ENCODE results near the gene KHDC4.
"Not testable (repeated sequence)": the region's sequence is repeated elsewhere in the genome, so short reads cannot be mapped to it uniquely, and the experiment has no call there.

KHDC4 gene

DNA sequence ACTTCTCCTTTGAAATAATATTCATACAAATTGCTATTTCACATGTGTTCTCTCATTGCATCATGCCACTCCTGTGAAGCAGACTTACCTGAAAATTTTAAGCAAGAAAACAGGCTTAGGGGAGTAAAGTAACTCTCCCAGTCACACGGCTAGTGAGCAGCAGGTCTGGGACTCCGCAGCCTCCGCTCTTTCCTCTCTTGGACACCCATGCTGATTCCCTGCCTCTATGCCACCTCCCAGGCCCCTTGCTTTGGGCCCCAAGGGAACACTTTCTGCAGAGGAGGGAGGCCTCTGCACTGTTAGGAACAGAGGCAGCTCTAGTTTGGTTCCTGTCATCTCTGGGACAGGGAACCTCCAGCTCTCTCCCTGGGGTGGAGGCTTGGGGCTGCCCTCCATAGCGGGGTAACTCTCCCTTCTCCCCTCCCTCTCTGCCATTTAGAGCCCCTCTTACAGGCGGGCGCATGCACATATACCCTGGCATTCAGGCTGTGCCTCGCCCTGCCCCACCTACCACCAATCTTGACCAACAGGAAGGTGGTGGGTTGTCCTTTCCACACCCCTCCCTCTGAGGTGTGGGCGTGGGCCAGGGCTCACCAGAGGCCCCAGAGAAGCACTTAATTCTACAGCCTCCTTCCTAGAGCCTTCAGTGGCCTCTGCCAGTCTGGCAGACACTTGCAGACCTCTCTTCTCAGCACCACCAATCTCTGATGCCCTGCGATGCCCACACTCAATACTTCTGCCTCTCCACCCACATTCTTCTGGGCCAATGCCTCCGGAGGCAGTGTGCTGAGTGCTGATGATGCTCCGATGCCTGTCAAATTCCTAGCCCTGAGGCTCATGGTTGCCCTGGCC, 7.0 kb upstream of the KHDC4 start, which contains the start of gene RXFP4:
Gene RXFP4 (plus strand): TSS at position 646 of the 852 bp plus-strand sequence. CDS start 72 bp downstream, at position 718.
- H3K4me3 ChIP-seq (ENCODE audit: low read length), result no peak within 1 kb of the TSS
- no peak for TF ChIP-seq ZNF274 (IDR thresholded peaks at IDR 0.05; ENCODE audit: low read depth, low read length)

DNA sequence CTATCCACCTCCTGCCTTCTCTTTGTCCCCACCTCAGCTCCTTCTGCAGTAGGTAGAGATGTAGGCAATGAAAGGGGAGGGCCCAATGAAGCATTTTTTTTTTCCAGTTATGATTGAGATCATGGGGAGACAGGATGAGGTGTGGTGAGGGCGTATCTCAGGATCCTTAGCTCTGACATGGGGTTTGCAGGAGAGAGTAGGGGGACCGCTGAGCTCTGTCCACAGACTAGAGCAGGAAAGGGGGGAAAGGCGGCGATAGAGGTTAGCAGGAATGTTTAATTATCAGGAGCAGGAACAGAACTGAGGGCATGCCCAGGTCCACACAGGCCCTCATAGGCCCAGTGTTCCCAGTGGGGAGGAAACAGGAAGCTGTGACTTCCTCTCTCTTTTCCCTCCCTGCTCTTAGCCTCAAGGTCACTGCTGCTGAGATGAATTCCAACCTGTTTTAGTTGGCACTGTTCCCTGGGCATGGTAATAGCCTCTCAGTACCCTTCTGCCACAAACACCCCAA, 6.3 kb upstream of the KHDC4 start:
- no peak overlapping the region for H3K4me3 ChIP-seq (ENCODE audit: low read length)
- TF ChIP-seq ZNF274 (IDR thresholded peaks at IDR 0.05; ENCODE audit: low read depth, low read length), result no peak

DNA sequence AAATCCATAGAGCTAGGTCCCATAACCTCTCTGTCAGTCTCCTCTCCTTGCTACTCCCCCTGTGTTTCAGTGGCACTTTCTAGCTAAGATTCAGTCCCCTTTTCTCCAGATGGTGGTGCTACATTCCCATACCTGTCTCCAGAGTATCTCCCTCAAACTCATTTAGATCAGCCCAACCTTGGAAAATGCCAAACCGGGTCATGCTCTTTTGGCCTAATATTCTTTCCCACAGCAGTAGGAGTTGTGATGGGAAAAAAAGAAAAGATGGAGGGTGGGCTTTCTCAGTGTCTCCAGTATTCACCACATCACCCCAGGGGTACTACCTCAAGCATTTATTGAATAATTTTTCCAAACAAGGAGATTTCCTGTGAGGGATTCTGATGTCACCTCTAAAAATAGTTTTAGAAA, 4.0 kb upstream of the KHDC4 start:
- no peak overlapping the region for H3K4me3 ChIP-seq (ENCODE audit: low read length)
- TF ChIP-seq ZNF274 (IDR thresholded peaks at IDR 0.05; ENCODE audit: low read depth, low read length), result no peak

DNA sequence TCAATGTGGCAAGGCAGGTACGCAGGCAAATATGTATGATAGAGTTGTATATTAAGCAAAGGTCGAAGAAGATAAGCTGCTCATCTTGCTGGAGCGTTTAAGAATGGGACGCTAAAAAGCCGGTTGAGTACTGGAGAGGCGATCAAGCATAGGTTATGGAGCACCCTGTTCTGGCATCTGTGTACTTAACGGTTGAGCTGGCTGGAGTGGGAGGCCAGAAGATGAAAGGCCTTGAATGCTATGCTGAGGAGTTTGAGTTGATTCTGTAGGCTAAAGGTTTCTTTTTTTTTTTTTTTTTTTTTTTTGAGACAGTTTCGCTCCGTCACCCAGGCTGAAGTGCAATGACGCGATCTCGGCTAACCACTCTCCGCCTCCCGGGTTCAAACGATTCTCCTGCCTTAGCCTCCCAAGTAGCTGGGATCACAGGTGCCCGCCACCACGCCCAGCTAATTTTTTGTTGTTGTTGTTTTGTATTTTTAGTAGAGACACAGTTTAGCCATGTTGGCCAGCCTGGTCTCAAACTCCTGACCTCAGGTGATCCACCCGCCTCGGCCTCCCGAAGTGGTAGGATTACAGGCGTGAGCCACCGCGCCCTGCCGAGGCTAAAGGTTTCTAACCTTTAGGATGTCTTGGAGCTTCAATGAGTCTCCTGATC, 850 bp upstream of the KHDC4 start:
- H3K4me3 ChIP-seq (ENCODE audit: low read length), result peak overlapping the region; percentile 78

DNA sequence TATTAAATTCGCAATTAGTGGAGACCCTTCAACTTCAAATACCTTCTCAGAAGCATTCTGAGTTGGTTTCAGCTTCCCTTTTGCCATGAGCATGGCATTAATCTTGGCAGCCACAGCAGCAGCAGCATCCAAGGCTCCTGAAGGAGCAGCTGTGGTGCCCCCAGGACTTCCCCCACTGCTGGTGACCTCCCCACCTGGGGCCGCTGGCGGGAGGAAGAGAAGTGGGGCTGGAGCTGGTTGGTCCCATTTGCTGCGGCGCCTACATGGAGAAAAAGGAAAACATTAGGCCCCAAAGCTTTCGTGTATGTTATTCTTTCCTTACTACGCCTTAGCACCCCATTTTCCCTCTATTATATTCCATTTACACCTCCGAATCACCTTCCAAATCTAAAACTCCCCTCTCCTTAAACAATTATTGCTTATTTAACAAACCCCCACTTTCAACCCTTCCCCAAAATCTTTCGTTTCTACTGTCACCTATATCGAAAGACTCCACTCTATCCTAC, 569 bp downstream of the KHDC4 start:
- TF ChIP-seq ZNF274 (IDR thresholded peaks at IDR 0.05; ENCODE audit: low read depth, low read length), result no peak
- peak overlapping the region; percentile 82 for H3K4me3 ChIP-seq (ENCODE audit: low read length)

More for the DNA sequence above, 850 bp upstream of the KHDC4 start:
- TF ChIP-seq ZNF274 (IDR thresholded peaks at IDR 0.05; ENCODE audit: low read depth, low read length), result no peak

DNA sequence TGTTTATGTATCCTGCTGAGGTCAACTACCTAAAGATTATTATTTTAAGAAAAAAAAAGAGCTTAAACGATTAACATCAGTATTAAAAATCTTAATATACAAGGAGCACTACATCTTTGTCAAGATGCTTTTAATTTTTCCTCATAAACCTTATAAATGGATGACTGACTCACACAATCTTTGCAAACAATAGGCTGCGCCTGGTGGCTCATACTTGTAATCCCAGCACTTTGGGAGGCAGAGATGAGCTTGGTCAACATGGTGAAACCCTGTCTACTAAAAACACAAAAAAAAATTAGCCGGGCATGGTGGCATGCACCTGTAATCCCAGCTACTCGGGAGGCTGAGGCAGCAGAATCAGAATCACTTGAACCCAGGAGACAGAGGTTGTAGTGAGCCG, 1.7 kb downstream of the KHDC4 start:
- peak overlapping the region; percentile 53 for H3K4me3 ChIP-seq (ENCODE audit: low read length)
- no peak for TF ChIP-seq ZNF274 (IDR thresholded peaks at IDR 0.05; ENCODE audit: low read depth, low read length)

DNA sequence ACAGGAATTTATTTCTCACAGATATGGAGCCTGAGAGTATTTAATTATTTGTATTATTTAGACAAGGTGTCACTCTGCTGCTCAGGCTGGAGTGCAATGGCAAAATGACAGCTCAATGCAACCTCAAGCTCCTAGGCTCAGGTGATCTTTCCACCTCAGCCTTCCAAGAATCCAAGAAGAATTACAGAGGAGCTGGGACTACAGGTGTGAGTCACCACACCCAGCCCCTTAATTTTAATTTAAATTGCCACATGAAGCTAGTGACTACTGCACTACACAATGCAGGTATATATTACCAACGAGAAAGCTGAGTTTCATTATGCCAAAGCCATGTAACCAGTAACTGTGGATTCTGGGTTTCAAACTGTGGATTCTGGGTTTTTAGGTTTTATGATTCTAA, 2.1 kb downstream of the KHDC4 start:
- no peak for TF ChIP-seq ZNF274 (IDR thresholded peaks at IDR 0.05; ENCODE audit: low read depth, low read length)
- H3K4me3 ChIP-seq (ENCODE audit: low read length), result peak overlapping the region; percentile 22

DNA sequence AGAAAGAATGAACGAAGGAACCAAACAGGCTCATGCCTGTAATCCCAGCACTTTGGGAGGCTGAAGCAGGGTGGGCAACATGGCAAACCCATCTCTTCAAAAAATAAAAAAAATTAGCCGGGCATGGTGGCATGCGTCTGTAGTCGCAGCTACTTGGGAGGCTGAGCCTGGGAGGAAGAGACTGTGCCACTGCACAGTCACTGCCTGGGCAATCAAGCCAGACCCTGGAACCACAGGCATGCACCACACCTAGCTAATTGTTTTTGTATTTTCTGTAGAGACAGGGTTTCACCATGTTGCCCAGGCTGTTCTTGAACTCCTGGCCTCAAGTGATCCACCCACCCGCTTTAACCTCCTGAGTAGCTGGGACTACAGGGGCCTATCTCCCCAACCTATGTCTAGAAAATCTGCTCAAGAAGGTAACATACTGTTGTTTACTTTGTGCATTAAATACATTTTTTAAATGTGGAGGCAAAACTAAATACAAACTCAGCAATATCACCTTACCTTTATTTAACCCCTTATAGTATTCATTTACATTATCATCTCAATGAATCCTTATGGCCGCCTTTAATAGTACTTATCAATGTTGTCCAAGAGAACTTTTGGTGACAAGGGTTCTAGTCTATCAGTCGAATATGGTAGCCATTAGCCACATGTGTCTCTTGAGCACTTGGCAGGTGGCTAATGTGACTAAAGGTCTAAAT, 2.7 kb downstream of the KHDC4 start:
- TF ChIP-seq ZNF274 (IDR thresholded peaks at IDR 0.05; ENCODE audit: low read depth, low read length), result no peak
- H3K4me3 ChIP-seq (ENCODE audit: low read length), result peak overlapping the region; percentile 22; the same call in 1 of the 2 replicates

DNA sequence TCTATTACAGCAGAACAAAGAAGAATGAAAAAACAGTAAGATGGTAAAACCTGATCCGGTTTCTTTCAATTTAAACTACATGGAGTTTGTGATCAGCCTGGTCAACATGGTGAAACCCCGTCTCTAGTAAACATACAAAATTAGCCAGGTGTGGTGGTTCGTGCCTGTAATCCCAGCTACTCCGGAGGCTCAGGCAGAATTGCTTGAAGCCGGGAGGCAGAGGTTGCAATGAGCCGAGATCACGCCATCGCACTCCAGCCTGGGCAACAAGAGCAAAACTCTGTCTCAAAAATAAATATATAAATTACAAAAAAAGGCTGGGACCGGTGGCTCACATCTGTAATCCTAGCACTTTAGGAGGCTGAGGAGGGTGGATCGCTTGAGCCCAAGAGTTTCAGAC, 3.5 kb downstream of the KHDC4 start:
- not testable (repeated sequence) for H3K4me3 ChIP-seq (ENCODE audit: low read length)

DNA sequence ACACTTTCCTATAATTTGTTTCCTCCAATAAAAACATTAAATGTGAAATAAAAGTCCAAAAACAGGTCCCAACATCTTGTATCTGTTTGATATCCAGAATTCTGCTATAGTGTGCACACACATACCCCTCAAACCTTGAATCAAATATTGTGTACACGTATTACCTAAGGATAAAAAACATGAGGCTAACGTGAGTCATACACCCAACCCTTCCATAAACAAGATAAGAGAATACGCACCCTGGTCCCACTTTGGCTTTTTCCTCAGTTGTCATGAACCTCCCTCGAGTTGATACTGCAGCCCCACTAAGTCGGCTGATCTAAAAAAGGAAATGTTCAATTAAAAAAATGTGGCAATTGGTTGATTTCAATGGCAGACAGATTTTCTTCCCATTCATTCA, 5.2 kb downstream of the KHDC4 start:
- no peak for TF ChIP-seq ZNF274 (IDR thresholded peaks at IDR 0.05; ENCODE audit: low read depth, low read length)

DNA sequence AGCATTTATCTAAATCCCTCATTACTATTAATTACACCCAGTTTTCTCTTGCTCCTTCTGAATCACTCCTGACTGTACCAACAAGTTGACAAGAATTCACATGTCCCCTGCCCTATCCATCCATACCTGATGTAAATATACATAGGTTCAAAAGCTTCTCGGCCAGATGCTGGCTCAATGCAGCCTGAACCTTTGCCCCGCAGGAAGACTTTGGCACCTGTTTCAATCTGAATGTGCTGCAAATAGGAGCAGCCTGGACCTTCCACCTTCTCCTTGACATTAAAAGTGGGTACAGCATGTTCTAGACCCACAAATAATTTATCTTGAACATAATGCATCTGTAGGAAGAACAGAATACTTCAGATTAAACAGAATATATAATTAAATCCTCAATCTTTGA, 8.7 kb downstream of the KHDC4 start:
- TF ChIP-seq ZNF274 (IDR thresholded peaks at IDR 0.05; ENCODE audit: low read depth, low read length), result no peak
- no peak overlapping the region for H3K4me3 ChIP-seq (ENCODE audit: low read length)

More for the DNA sequence above, 5.2 kb downstream of the KHDC4 start:
- no peak overlapping the region for H3K4me3 ChIP-seq (ENCODE audit: low read length)

DNA sequence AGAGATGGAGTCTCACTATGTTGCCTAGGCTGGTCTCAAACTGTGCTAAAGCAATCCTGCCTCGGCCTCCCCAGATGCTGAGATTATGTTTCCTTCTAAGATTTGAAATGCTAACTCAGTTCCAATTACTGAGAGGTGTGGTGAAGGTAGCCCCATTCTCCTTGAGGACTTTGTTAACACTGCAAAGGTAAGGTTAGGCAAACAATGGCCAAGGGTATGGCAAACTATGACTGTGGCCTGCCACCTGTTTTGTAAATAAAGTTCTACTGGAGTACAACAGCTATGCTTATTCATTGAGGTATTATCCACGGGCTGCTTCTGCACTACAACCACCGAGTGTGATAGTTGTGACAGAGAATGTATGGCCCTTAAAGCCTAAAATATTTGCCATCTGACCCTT, 13.5 kb downstream of the KHDC4 start:
- TF ChIP-seq ZNF274 (IDR thresholded peaks at IDR 0.05; ENCODE audit: low read depth, low read length), result no peak
- no peak overlapping the region for H3K4me3 ChIP-seq (ENCODE audit: low read length)

DNA sequence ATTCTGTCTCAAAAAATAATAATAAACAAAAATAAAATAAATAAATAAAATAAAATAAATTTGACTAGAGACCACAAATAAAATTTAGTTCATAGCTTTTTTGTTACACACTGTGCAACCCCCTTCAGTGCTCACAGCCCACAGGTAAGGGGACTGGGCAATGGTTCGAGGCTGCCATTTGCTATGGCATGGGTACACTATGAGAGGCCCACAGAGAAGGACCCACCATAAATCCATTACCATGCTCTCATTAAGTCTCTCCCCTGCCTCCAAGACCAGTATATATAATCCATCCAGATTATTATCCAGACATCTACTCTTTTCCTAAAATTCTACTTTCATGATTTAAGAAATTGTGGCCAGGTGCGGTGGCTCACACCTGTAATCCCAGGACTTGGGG, 14.4 kb downstream of the KHDC4 start:
- no peak for TF ChIP-seq ZNF274 (IDR thresholded peaks at IDR 0.05; ENCODE audit: low read depth, low read length)
- no peak overlapping the region for H3K4me3 ChIP-seq (ENCODE audit: low read length)

DNA sequence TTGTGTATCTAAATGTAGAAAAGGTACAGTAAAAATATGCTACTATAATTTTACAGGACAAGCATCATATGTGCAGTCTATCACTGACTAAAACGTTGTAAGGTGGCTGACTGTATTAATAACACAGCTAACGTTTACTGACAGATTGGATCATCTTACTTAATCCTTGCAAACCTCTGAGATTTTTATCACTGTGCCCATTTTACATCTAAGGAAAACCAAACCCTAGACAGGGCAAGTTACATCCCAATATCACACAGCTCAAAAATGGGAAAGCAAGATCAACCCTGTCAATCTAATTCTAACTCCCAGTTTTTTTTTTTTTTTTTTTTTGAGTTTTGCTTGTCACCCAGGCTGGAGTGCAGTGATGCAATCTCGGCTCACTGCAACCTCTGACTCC, 15.6 kb downstream of the KHDC4 start:
- no peak for TF ChIP-seq ZNF274 (IDR thresholded peaks at IDR 0.05; ENCODE audit: low read depth, low read length)
- H3K4me3 ChIP-seq (ENCODE audit: low read length), result no peak overlapping the region

All from GM08714 (cell line).